ENCODE measurements around the gene TMEM169.
A peak's percentile ranks its signal among the peaks of the same experiment; 100 is the strongest.
"Not testable (repeated sequence)": the region's sequence is repeated elsewhere in the genome, so short reads cannot be mapped to it uniquely, and the experiment has no call there.

Gene TMEM169

DNA sequence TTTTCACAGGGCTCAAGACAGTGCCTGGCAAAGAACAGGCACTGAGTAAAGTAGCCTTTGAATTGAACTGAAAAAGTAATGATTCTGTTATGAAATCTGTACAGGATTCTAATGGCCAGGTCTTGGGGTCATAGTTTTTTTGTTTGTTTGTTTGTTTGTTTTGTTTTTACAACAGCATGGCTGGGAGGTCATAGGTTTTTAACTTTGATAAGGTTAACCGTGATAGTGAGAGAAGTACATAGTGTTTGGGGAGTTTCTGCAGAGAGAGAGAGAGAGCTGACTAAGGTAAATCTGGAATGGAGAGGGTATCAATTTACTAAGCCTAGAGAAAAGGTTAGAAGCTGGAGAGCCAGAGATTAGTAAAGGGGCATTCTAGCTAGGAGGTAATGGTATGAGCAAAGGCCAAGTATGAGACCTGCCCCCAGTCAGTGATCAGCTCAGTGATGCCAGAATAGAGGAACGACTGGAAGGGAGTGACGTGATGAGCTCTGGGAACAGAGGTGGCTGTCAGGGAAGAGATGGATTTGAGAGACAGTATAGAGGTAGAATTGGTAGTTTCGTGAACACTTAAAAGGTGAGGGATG, 53.3 kb downstream of the TMEM169 start:
- DNase-seq, result no peak

DNA sequence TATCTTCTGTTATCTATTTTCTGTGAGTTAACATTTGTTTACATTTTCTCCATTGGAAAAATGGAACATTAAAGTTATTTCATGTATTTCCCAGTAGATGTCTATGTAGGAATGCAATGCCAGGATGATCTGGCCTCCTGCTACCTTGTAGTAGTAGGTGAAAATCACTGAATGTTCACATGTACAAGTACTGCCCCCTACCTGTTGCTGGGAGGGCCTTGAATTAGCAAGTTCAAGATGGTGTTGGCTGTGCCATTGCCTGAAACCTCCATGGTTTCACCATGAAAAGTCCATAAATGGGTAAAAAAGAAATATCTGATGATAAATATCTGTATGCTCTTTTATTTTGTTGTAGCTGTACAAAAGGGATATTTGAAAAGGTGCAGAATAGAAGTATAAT, 58.2 kb downstream of the TMEM169 start:
- peak in 1 of 2 experiments; percentile 41 for DNase-seq

DNA sequence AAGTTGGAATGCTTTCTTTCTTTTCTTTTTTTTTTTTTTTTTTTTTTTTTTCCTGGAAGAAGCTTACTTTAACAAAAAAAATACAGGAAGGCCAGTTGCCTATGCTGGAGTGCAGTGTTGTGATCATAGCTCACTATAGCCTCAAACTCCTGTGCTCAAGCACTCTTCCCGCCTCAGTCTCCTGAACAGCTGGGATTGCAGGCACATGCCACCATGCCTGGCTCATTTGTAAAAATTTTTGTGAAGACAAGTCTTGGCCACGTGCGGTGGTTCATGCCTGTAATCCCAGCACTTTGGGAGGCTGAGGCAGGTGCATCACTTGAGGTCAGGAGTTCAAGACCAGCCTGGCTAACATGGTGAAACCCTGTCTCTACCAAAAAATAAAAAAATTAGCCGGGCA, 59.8 kb downstream of the TMEM169 start:
- not testable (repeated sequence) for DNase-seq

DNA sequence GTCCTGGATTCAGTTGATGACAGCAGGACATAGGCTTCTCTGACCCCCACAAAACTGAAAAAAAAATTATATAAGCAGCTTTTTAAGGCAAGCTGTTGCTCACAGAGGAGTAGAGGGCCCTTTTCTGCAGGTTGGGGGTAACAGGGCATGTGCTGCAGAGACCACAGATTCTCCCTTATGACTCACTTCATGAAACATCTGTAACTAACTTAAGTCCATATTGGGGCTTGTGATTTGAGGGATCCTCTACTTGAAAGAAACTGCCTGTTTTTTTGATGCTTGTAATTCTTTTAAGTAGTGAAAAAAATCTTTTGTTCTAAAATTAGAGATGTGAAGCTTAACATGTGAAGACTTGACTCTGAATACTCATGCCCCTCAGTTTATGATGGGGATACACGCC, 60.8 kb downstream of the TMEM169 start:
- peak in 1 of 2 experiments; percentile 37 for DNase-seq

DNA sequence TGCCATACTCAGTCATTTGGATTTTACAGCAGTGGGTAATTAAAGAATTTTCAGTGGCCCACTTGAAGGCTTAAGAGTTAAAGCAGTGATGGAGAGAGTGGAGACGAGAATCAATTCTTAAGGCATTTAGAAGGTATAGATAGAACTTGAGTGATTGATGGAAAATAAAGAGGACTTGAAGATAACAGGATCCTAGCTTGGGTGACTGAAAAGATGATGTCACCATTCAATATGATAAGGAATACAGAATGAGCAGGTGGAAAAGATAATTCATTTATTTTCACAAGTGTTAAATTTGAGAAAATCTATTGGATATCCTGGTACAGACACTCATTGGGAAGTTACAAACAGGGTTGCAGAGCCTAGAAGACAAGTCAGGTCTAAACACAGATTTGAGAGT, 62.7 kb downstream of the TMEM169 start:
- DNase-seq, result no peak

DNA sequence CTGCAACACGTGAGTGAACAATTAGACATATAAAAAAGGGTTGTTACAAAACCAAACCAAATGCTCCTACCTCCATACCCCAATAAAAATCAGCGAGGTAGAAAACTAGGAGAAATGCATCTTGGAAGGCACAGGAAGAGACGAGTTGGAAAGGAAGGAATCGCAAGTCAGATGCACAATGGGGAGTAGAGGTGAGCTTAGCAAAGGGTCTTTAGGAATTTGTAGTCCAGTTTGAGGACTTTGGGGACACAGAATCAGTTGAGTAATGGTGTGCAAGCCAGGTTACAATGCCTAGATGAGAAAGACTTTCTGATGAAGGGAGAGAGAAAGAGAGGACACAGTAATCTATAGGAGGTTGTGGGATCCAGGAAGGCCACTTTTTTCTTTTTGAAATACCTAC, 63.1 kb downstream of the TMEM169 start:
- no peak for DNase-seq

DNA sequence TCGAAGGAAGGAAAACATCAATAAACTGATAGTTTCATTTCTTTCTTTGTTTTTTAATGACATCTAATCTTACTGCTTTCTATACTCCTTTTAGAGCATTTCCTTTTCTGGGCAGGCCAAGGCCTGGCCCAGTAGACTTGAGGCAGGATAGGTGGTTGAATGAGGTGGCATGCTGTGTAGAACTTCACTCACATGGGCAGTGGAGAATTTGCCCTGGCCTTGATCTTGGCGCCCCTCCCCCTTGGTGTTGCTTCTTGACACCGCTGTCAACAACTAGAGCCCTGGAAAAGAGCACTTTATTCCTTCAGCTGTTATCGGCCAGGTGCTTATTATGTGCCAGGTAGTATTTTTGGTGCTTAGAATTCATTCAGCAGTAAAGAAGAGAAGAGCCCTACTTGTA, 64.9 kb downstream of the TMEM169 start:
- no peak for DNase-seq

DNA sequence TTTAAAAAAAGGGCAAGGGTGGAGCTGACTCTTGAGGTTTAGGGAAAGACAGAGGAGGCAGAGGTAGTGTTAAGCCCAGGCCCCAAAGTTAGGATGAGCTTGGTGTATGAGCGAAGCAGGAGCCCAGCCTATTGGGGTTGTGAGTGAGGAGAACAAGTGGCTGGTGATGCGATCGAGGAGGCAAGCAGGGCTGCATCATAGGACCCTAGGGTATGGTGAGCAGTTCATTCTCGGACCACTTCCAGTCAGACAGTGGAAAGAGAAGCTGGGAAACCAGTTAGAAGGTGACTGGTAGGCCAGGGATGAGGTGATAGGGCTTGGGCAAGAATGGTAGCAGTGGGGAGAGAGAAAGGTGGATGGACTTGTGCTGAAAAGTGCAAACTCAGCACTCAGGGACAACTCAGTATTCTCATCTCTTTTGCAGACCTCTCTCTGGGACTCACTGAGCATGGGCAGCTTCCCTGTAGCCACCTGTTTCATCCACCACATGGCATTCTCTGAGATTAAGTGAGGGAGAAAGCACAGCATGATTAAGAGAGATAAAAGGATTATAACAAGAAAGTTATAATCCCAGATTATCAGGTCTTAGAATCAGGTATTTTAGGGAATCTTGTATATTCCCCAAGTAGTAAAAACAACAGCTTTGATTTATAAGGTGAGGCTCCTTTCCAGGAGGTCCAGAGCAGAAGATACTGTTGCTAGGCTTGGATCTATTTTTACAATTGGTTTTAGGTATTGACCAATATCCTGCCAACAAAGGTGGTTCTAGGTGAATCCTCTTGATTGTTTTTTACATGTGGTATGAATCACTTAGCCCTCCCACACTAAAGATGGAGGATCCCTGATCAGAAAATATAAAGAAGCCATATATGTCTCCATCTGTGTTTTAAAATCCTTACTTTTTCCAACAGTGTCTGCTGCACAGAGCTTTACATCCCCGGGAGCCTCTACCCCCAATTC, 65.7 kb downstream of the TMEM169 start:
- no peak for DNase-seq

DNA sequence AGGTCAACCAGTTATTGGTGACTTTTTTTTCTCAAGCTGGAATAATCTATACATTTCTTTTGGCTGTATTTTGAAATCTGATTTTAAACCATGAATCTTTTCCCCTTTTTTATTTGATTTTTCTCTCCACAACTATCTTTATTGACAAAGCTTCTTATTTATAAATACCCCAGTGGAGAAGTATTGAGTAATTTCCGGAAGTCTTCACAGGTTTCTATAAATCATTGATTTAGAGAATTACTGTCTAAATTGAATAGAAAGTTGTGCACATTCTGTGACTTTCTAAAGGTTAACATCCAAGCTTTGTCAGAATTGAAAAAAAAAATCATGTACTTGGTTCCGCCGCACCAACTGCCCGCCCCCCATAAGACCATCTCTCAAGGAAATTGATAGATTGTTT, 67.3 kb downstream of the TMEM169 start:
- no peak for DNase-seq

DNA sequence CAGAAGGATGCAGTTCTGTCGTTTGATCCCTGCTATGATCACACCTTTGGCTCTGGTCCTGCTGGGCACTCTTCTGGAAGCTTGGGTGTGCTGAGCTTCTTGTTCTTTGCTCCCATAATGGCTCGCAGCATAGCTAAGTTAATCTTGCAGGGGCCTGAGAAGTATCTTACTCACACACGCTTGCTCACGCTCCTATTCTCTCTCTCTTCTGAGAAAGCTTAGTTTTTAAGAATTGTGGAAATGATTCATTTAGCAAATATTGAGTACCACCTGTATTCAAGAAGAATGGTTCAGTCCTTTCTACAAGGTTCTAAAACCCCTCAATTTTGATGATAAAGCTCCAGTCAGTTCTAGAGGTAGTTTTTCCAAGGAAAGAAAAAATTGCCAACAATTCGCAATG, 68.0 kb downstream of the TMEM169 start:
- DNase-seq, result no peak

DNA sequence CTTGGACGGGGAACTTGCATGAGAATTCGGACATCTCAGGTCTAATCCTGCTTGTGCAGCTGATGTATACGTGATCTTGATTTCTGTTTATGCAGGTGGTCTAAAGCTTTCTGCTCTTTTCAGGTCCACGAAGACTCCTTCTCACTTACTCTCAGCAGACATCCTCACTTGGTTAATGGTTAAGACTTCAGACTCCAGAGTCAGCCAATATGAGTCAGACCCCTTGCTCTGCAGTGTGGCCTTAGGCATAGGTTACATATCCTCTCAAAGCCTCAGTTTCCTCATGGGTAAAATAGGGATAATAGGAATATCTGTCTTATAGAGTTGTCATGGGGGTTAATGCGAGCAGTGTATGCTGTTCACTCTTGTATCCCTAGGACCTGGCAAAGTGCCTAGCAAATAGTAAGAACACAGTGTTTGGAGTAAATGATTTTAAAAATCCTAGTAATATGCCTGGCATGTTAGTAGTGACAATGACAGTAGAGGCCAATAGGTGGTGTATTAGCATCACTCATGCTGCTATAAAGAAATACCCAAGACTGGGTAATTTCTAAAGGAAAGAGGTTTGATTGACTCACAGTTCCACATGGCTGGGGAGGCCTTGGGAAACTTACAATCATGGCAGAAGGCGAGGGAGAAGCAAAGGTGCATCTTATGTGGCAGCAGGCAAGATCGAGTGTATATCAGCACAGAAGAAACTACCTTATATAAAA, 69.8 kb downstream of the TMEM169 start:
- no peak for DNase-seq
